Vagina (tissue), 2 donors: ENCODE data around the gene SPON1.

Experiments
- CTCF ChIP-seq, 3 experiments: fragments of 450-650 bp in 2 of 3; fragments of 200-600 bp in 1 of 3; sonication (generic) in 1 of 3; IDR thresholded peaks; one replicate each; pipeline ENCODE4 v1.5.1; 2017 to 2019; ENCODE audit warnings: antibody characterized with exemption in 3 of 3, mild to moderate bottlenecking in 2 of 3, moderate library complexity in 2 of 3
- POLR2A ChIP-seq, 2 donors: fragments of 450-650 bp; IDR thresholded peaks; one replicate each; pipeline ENCODE4 v1.6.1; 2017; ENCODE audit warnings: antibody characterized with exemption in 2 of 2, mild to moderate bottlenecking in 2 of 2, moderate library complexity in 2 of 2
- POLR2AphosphoS5 ChIP-seq, 2 donors: sonication (generic); formaldehyde crosslinking; IDR thresholded peaks; one replicate each; pipeline ENCODE4 v1.9.0; 2017; ENCODE audit warnings: antibody characterized with exemption in 2 of 2, mild to moderate bottlenecking in 2 of 2, low read depth in 1 of 2; ENCODE audit not compliant: insufficient read depth in 1 of 2

- TF ChIP-seq CTCF (IDR thresholded peaks at IDR 0.05) (peak; percentile 41 to 81 (median 47)), POLR2AphosphoS5 (IDR thresholded peaks at IDR 0.05; ENCODE audit: insufficient read depth in 1 of 2, low read depth in 1 of 2) (no peak), POLR2A (IDR thresholded peaks at IDR 0.05) (no peak)
Measured at GRCh38 chr11:14300661-14301304, 338.3 kb downstream of the SPON1 start.
